Adrenal gland (tissue), 12 donors: Measurements from ENCODE around the gene SLAMF8. TPM values are rescaled to one million over a fixed set of nuclear protein-coding genes. Genes with fewer than 3 reads are reported as not detected.
A peak's percentile ranks its signal among the peaks of the same experiment; 100 is the strongest.

Experiments used
- DNase-seq, 7 donors: peaks; one replicate each; pipeline ENCODE4 v3.0.0-alpha.2; 2019 to 2020
- H3K27ac ChIP-seq, 5 donors: fragments of 200-600 bp; sonication (generic) in 4 of 5; 1 replicate in 3 of 5; 2 replicates in 2 of 5; pipeline versions ENCODE4 v1.5.1 to v1.8.0; 2016 to 2020; ENCODE audit warnings: mild to moderate bottlenecking in 1 of 5
- H3K27me3 ChIP-seq: fragments of 200-600 bp; 2 replicates; pipeline ENCODE4 v1.8.0; 2021
- H3K36me3 ChIP-seq, 2 donors: fragments of 200-600 bp; replicated peaks in 1 of 2; 1 replicate in 1 of 2; 2 replicates in 1 of 2; pipeline versions ENCODE4 v1.5.1 to v1.8.0; 2018 to 2022
- H3K4me1 ChIP-seq, 2 donors: fragments of 200-600 bp; replicated peaks in 1 of 2; 1 replicate in 1 of 2; 2 replicates in 1 of 2; pipeline versions ENCODE4 v1.5.1 to v1.8.0; 2018 to 2021
- H3K4me3 ChIP-seq, 4 donors: fragments of 200-600 bp; sonication (generic) in 3 of 4; one replicate each; pipeline ENCODE4 v1.5.1; 2016 to 2018
- H3K9me3 ChIP-seq, 3 donors: fragments of 200-600 bp; sonication (generic) in 1 of 3; replicated peaks in 1 of 3; 1 replicate in 2 of 3; 2 replicates in 1 of 3; pipeline versions ENCODE4 v1.5.1 to v1.8.0; 2016 to 2021
- POLR2A ChIP-seq, 2 donors: fragments of 450-650 bp; IDR thresholded peaks; one replicate each; pipeline ENCODE4 v1.6.1; 2017; ENCODE audit warnings: antibody characterized with exemption in 2 of 2, mild to moderate bottlenecking in 2 of 2, moderate library complexity in 1 of 2
- WGBS, 4 donors: extraction: QIAGEN DNeasy Blood & Tissue Kit in 2 of 4; methylation state at CpG; one replicate each; pipeline versions ENCODE4 v1.1.5 to v1.1.7; 2013 to 2017; 5-methylcytosine and 5-hydroxymethylcytosine counted together
- intact Hi-C, 2 donors: fragments of 100-400 bp; cut with DNase I; formaldehyde crosslinking; loops; one replicate each; pipeline versions ENCODE4 v1.14.1 to v1.15.0; 2022 to 2023
- polyA plus RNA-seq, 3 donors: library from polyadenylated mRNA; stranded (reverse); fragments of 200-250 nt in 2 of 3; fragments of 350-450 nt in 1 of 3; fragmentation: Illumina TruSeq in 1 of 3; extraction: RNeasy Lipid Tissue Mini Kit (QIAGEN cat#74804) in 1 of 3; gene quantifications; one replicate each; pipeline ENCODE4 v1.2.3, GENCODE V29; 2013 to 2014
- total RNA-seq, 9 donors: library from RNA; depleted of rRNA in 4 of 9; stranded (reverse); fragments of >200 nt in 4 of 9; fragments of 120-200 nt in 1 of 9; fragmentation: NEBNext Ultra II Directional in 1 of 9; extraction: Animal tissue kit (Norgen Biotek cat#: 25700) in 1 of 9; gene quantifications; one replicate each; pipeline versions ENCODE4 v1.1.0 to v1.2.4, GENCODE V29; 2013 to 2023
- TF ChIP-seq, protein P1 (sequence below), 6 experiments: fragments of 450-650 bp in 4 of 6; fragments of 200-600 bp in 2 of 6; sonication (generic) in 1 of 6; IDR thresholded peaks; 1 replicate in 5 of 6; 2 replicates in 1 of 6; pipeline versions ENCODE4 v1.5.1 to v1.8.0; 2016 to 2021; ENCODE audit warnings: antibody characterized with exemption in 6 of 6, mild to moderate bottlenecking in 2 of 6, moderate library complexity in 1 of 6
- donor health status: healthy with polysubstance abuse.
- donor health status: Bipolar disorder and iron deficiency.
- donor health status: DM: yes; HTN: yes; CAD: no.
- donor health status: DM: no; HTN: no; CAD: no.
- donor health status: DM: no; HTN: no; CAD: no.
- donor health status: DM: yes; HTN: yes; CAD: no.

SLAMF8 gene
- total and polyA plus RNA-seq, 12 donors = 0.55 to 24.2 (median 9.0) TPM

DNA sequence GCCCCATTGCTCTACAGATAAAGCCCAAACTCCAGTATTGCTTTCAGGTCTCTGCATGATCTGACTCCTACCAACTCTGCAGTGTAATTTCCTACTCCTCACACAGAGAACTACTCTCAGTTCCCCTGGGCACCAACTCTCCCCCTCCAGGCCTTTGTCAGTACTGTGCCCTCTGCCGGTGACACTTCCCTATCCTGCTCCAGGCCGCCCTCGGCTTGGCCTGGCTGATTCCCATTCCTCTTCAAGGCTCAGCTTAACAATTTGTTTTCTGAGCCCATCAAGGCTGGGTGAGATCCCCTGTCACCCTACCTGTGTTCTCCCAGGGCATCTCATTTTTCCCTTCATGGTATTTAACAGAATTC, 2.6 kb downstream of the SLAMF8 start:
- TF ChIP-seq POLR2A (IDR thresholded peaks at IDR 0.05) = no peak
- TF ChIP-seq, protein P1, sequence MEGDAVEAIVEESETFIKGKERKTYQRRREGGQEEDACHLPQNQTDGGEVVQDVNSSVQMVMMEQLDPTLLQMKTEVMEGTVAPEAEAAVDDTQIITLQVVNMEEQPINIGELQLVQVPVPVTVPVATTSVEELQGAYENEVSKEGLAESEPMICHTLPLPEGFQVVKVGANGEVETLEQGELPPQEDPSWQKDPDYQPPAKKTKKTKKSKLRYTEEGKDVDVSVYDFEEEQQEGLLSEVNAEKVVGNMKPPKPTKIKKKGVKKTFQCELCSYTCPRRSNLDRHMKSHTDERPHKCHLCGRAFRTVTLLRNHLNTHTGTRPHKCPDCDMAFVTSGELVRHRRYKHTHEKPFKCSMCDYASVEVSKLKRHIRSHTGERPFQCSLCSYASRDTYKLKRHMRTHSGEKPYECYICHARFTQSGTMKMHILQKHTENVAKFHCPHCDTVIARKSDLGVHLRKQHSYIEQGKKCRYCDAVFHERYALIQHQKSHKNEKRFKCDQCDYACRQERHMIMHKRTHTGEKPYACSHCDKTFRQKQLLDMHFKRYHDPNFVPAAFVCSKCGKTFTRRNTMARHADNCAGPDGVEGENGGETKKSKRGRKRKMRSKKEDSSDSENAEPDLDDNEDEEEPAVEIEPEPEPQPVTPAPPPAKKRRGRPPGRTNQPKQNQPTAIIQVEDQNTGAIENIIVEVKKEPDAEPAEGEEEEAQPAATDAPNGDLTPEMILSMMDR (IDR thresholded peaks at IDR 0.05) = peak in 5 of 6 experiments; percentile 27 to 56 (median 50)
- Histone ChIP-seq H3K27ac (peak overlapping the region in 1 of 5 donors; percentile 48), H3K27me3 (no peaks in the 10 kb centered on the region), H3K36me3 (no peaks in the 10 kb centered on the region), H3K9me3 (no peaks in the 10 kb centered on the region), H3K4me1 (peaks cover 0 to 9% of the 10 kb centered on the region in 2 donors), H3K4me3 (no peak overlapping the region)
- intact Hi-C loops = no loop called here
- peak; percentile 36 to 70 (median 52) for DNase-seq
- WGBS, 4 donors = 50 to 57% (median 53%) methylated on average over 3 of the region's 3 CpGs

DNA sequence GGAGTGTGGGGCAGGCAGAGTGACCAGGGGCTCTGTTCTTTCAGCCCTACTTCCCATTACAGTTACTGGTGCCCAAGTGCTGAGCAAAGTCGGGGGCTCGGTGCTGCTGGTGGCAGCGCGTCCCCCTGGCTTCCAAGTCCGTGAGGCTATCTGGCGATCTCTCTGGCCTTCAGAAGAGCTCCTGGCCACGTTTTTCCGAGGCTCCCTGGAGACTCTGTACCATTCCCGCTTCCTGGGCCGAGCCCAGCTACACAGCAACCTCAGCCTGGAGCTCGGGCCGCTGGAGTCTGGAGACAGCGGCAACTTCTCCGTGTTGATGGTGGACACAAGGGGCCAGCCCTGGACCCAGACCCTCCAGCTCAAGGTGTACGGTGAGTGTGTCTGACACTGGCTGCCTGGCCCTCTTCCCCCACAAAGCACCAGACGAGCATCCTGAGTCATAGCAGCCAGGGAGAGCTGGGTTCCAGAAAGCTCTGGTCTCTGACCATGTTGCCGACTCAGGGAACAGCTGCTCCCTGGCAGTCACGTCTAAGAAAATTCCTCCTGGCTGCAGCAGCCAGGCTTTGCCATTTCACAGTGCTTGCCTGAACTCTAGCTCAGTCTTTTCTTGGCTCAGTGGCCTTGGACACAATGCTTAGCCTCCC, 3.3 kb downstream of the SLAMF8 start:
- no peaks in the 10 kb centered on the region for H3K9me3 ChIP-seq
- no peaks in the 10 kb centered on the region for H3K27me3 ChIP-seq
- peak overlapping the region in 1 of 5 donors; percentile 65 for H3K27ac ChIP-seq
- H3K36me3 ChIP-seq = no peaks in the 10 kb centered on the region
- no peak for TF ChIP-seq POLR2A (IDR thresholded peaks at IDR 0.05)
- TF ChIP-seq, protein P1 (IDR thresholded peaks at IDR 0.05) = no peak
- H3K4me1 ChIP-seq = peaks cover 0 to 9% of the 10 kb centered on the region in 2 donors
- 69 to 86% (median 80%) methylated on average over 11 to 18 of the region's 18 CpGs for WGBS, 4 donors
- intact Hi-C loops = no loop called here
- peak in 6 of 7 donors; percentile 27 to 66 (median 36) for DNase-seq
- no peak overlapping the region for H3K4me3 ChIP-seq

GRCh38 chr1:159830722-159831121, 4.0 kb downstream of the SLAMF8 start:
- TF ChIP-seq, protein P1 (IDR thresholded peaks at IDR 0.05) = no peak
- TF ChIP-seq POLR2A (IDR thresholded peaks at IDR 0.05) = no peak
- no peaks in the 10 kb centered on the region for H3K9me3 ChIP-seq
- intact Hi-C loops = no loop called here
- peak overlapping the region in 1 of 5 donors; percentile 65 for H3K27ac ChIP-seq
- no peaks in the 10 kb centered on the region for H3K27me3 ChIP-seq
- H3K36me3 ChIP-seq = no peaks in the 10 kb centered on the region
- H3K4me1 ChIP-seq = peaks cover 0 to 9% of the 10 kb centered on the region in 2 donors
- DNase-seq = no peak
- WGBS, 4 donors = 76 to 90% (median 81%) methylated on average over 8 of the region's 8 CpGs
- no peak overlapping the region for H3K4me3 ChIP-seq

- 63 to 69% (median 64%) methylated on average over 7 of the region's 7 CpGs for WGBS, 4 donors
- no peak for TF ChIP-seq POLR2A (IDR thresholded peaks at IDR 0.05)
- TF ChIP-seq, protein P1 (IDR thresholded peaks at IDR 0.05) = no peak
These were observed 4.9 kb downstream of the SLAMF8 start for GRCh38 chr1:159831412-159832141.

More at GRCh38 chr1:159831412-159832141, 4.9 kb downstream of the SLAMF8 start:
- no peak for DNase-seq
- H3K4me3 ChIP-seq = no peak overlapping the region
- no peaks in the 10 kb centered on the region for H3K36me3 ChIP-seq
- no peaks in the 10 kb centered on the region for H3K9me3 ChIP-seq
- intact Hi-C loops = no loop called here
- H3K27ac ChIP-seq = no peak overlapping the region
- peaks cover 0 to 9% of the 10 kb centered on the region in 2 donors for H3K4me1 ChIP-seq
- H3K27me3 ChIP-seq = no peaks in the 10 kb centered on the region
